ENCODE measurements around the gene NELFA. TPM values are rescaled to one million over a fixed set of nuclear protein-coding genes. Genes with fewer than 3 reads are reported as not detected.

NELFA gene
- total and polyA plus RNA-seq, 2 of the 13 experiments (the other 11 are each of a cell fraction or from before 2014, with no cell fraction given), result 13.3 to 18.5 TPM

DNA sequence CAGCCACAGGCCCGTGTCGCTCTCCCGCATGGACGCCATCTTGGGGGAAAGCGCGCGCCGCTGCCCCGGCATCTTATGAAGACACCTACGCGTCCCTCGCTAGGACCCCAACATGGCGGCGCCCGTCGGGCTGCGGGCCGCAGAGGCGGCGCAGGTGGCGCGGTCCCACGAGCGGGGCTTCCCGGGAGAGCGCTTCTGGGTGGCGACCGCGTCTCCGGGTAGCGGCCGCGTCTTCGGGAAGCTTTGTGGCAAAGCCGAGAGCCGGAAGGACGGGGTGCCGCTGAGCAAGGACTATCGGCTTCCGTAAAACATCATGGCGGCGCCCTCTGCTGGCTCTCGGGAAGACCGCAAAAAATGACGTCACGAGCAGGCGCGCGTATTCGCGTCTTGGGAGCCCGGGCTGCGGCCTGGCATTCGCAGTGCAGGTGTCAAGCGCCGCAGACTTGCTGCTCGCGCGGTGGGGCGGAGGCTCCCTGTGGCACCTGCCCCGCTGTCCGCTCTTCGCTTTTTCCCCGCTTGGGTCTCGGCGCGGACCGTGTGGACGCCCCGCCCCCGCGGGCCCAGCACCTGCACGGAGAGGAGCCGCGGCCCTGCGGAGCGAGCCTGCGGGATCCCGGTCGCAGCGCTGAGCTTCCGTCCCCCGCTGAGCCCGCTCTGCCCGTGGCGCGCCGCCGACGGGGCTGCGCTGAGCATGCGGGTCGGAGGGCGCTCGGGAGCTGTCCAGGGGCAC lies at the start of gene NELFA (continued):
- TF ChIP-seq ZNF558 (CRISPR knock-in tag; IDR thresholded peaks at IDR 0.05; ENCODE audit: borderline replicate concordance) (no peak; the same call in 1 of the 2 replicates), MYNN (CRISPR knock-in tag; IDR thresholded peaks at IDR 0.05; ENCODE audit: low read depth) (no peak), ZNF674 (CRISPR knock-in tag; IDR thresholded peaks at IDR 0.05; ENCODE audit: low read depth) (no peak), CBX5 (CRISPR knock-in tag; IDR thresholded peaks at IDR 0.05; ENCODE audit: borderline replicate concordance) (peak; percentile 26; the same call in 1 of the 2 replicates), ELF4 (CRISPR knock-in tag; IDR thresholded peaks at IDR 0.05; ENCODE audit: borderline replicate concordance) (no peak; the same call in 1 of the 2 replicates), AGO1 (IDR thresholded peaks at IDR 0.05; ENCODE audit: low read depth, low read length, poor library complexity, severe bottlenecking) (peak; percentile 27), REL (CRISPR knock-in tag; conservative IDR thresholded peaks at IDR 0.05) (0 out of 2 replicates have a peak, but pooled peaks have one; percentile 49), ZFYVE20 (CRISPR knock-in tag; IDR thresholded peaks at IDR 0.05; ENCODE audit: borderline replicate concordance, low read depth) (peak; percentile 4; the same call in 1 of the 2 replicates), POLR2AphosphoS5 (IDR thresholded peaks at IDR 0.05; ENCODE audit: low read depth, low read length) (peak; percentile 60), HHEX (CRISPR knock-in tag; IDR thresholded peaks at IDR 0.05) (no peak), SMAD9 (CRISPR knock-in tag; IDR thresholded peaks at IDR 0.05) (no peak), THAP11 (CRISPR knock-in tag; IDR thresholded peaks at IDR 0.05) (peak; percentile 88), ZBTB44 (CRISPR knock-in tag; IDR thresholded peaks at IDR 0.05) (0 out of 2 replicates have a peak, but pooled peaks have one; percentile 18), TGIF2 (CRISPR knock-in tag; IDR thresholded peaks at IDR 0.05) (peak; percentile 89), E2F1 (CRISPR knock-in tag; IDR thresholded peaks at IDR 0.05) (peak; percentile 71; the same call in 1 of the 2 replicates)
- TF ChIP-seq, protein P1, sequence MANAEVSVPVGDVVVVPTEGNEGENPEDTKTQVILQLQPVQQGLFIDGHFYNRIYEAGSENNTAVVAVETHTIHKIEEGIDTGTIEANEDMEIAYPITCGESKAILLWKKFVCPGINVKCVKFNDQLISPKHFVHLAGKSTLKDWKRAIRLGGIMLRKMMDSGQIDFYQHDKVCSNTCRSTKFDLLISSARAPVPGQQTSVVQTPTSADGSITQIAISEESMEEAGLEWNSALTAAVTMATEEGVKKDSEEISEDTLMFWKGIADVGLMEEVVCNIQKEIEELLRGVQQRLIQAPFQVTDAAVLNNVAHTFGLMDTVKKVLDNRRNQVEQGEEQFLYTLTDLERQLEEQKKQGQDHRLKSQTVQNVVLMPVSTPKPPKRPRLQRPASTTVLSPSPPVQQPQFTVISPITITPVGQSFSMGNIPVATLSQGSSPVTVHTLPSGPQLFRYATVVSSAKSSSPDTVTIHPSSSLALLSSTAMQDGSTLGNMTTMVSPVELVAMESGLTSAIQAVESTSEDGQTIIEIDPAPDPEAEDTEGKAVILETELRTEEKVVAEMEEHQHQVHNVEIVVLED (CRISPR knock-in tag; IDR thresholded peaks at IDR 0.05; ENCODE audit: borderline replicate concordance), result peak; percentile 90
- TF ChIP-seq, protein P2, sequence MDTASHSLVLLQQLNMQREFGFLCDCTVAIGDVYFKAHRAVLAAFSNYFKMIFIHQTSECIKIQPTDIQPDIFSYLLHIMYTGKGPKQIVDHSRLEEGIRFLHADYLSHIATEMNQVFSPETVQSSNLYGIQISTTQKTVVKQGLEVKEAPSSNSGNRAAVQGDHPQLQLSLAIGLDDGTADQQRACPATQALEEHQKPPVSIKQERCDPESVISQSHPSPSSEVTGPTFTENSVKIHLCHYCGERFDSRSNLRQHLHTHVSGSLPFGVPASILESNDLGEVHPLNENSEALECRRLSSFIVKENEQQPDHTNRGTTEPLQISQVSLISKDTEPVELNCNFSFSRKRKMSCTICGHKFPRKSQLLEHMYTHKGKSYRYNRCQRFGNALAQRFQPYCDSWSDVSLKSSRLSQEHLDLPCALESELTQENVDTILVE (CRISPR knock-in tag; IDR thresholded peaks at IDR 0.05), result peak; percentile 80; the same call in 1 of the 2 replicates
- TF ChIP-seq, protein P3, sequence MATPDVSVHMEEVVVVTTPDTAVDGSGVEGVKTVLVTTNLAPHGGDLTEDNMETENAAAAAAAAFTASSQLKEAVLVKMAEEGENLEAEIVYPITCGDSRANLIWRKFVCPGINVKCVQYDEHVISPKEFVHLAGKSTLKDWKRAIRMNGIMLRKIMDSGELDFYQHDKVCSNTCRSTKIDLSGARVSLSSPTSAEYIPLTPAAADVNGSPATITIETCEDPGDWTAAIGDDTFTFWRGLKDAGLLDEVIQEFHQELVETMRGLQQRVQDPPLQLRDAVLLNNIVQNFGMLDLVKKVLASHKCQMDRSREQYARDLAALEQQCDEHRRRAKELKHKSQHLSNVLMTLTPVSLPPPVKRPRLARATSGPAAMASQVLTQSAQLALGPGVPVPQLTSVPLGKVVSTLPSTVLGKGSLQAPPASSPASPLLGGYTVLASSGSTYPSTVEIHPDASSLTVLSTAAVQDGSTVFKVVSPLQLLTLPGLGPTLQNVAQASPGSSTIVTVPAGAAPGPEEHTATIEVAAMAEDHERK (CRISPR knock-in tag; IDR thresholded peaks at IDR 0.05; ENCODE audit: low read depth), result no peak; the same call in 1 of the 2 replicates
